SK-N-SH treated with all-trans-retinoic acid at 6 μM for 48 hours (cell line): ENCODE data around the gene LPP.
"Not testable (repeated sequence)": the region's sequence is repeated elsewhere in the genome, so short reads cannot be mapped to it uniquely, and the experiment has no call there.

Experiments used
- ZC3H10 ChIP-seq: fragments of 250-450 bp; sonication (Bioruptor Pico); IDR thresholded peaks from 2 replicates; pipeline ENCODE4 v1.5.1; 2021; ENCODE audit warnings: mild to moderate bottlenecking, moderate library complexity
- ZFP3 ChIP-seq: fragments of 250-450 bp; sonication (Bioruptor Pico); IDR thresholded peaks from 2 replicates; pipeline ENCODE4 v1.5.0; 2020; ENCODE audit warnings: mild to moderate bottlenecking, moderate library complexity

DNA sequence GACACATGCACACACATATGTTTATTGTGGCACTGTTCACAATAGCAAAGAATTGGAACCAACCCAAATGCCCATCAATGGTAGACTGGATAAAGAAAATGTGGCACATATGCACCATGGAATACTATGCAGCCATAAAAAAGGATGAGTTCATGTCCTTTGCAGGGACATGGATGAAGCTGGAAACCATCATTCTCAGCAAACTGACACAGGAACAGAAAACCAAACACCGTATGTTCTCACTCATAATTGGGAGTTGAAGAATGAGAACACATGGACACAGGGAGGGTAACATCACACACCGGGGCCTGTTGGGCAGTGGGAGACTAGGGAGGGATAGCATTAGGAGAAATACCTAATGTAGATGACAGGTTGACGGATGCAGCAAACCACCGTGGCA lies 291.2 kb downstream of the LPP start:
- TF ChIP-seq ZFP3, ZC3H10 (CRISPR knock-in tag): not testable (repeated sequence)
